HG03159 (cell line): ENCODE results near the gene MPRIP.

Experiments used
- ATAC-seq: cut with Tn5 transposase; IDR thresholded peaks from one replicate; pipeline ENCODE4 v1.9.1; 2021; ENCODE audit warnings: mild to moderate bottlenecking, moderate library complexity; ENCODE audit not compliant: unreplicated experiment

Gene MPRIP

GRCh38 chr17:17161121-17161520 lies 118.9 kb downstream of the MPRIP start:
- no peak for ATAC-seq

- ATAC-seq = no peak
Observed at GRCh38 chr17:17161759-17162158, 119.5 kb downstream of the MPRIP start.

DNA sequence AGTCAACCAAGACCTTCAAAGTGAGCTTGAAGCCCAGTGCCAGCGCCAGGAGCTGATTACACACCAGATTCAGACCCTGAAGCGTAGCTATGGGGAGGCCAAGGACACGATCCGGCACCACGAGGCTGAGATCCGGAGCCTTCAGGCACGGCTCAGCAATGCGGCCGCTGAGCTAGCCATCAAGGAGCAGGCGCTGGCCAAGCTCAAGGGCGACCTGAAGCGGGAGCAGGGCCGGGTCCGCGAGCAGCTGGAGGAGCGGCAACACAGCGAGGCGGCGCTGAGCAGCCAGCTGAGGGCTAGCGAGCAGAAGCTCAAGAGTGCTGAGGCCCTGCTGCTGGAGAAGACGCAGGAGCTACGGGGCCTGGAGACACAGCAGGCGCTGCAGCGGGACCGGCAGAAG lies 121.9 kb downstream of the MPRIP start:
- no peak for ATAC-seq

GRCh38 chr17:17164676-17165075 lies 122.4 kb downstream of the MPRIP start:
- ATAC-seq = no peak

DNA sequence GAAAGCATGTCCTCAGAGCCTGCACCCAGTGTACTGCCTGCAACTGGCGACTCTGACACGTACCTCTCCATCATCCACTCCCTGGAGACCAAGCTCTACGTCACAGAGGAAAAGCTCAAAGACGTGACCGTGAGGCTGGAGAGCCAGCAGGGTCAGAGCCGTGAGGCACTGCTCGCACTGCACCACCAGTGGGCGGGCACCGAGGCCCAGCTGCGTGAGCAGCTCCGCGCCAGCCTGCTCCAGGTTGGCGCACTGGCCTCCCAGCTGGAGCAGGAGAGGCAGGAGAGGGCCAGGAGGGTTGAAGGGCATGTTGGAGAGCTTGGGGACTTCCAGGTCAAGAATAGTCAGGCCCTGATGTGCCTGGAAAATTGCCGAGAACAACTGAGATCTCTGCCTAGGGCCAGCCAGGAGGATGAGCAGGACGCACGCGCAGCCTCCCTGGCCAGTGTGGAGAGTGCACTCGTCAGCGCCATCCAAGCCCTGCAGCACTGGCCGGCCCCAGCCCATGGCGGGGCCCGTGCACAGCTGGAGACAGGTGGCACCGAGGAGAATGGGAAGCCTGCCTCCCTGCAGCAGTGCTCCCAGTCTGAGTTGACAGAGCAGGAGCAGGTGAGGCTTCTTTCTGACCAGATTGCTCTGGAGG lies 123.5 kb downstream of the MPRIP start:
- no peak for ATAC-seq

DNA sequence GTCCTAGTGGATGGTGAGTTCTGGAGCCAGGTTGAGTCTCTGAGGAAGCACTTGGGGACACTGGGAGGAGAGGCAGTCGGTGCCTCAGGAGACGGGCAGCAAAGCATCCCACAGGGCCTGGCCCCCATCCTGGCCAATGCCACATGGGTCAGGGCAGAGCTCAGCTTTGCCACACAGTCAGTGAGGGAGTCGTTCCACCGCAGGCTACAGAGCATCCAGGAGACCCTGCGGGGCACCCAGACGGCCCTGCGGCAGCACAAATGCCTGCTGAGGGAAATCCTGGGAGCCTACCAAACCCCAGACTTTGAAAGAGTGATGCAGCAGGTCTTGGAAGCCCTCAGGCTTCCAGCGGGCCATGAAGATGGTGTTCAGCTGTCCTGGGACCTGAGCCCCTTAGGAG lies 124.2 kb downstream of the MPRIP start:
- ATAC-seq = no peak

DNA sequence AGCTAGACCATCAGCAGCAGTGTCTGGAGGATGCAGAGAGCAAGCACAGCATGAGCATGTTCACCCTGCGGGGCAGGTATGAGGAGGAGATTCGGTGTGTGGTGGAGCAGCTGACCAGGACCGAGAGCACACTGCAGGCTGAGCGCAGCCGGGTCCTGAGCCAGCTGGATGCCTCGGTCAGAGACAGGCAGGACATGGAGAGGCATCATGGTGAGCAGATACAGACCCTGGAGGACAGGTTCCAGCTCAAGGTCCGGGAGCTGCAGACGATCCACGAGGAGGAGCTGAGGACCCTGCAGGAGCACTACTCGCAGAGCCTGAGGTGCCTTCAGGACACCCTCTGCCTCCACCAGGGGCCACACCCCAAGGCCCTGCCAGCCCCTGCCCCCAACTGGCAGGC lies 125.1 kb downstream of the MPRIP start:
- ATAC-seq = no peak

GRCh38 chr17:17167986-17168385 lies 125.7 kb downstream of the MPRIP start:
- no peak for ATAC-seq

DNA sequence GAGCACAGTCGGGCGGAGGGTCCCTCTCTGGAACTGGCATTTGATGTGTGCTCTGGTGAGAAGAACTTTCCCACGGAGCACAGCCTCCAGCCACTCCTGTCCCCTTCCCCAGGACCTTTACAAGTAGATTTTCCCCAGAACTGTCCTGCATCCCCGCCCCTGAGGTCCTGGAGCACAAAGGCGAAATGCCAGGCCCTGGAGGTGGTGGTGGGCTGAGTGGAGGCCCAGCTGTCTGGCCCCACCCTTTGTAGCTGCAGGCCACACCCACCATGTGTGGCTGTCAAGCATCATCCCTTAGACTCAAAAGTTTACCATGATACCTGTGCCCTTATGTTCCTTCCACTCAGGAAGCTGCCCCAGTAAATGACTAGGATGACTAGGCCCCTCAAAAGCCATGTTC lies 126.1 kb downstream of the MPRIP start:
- ATAC-seq = no peak

- no peak for ATAC-seq
Observed at GRCh38 chr17:17169396-17169795, 127.1 kb downstream of the MPRIP start.

DNA sequence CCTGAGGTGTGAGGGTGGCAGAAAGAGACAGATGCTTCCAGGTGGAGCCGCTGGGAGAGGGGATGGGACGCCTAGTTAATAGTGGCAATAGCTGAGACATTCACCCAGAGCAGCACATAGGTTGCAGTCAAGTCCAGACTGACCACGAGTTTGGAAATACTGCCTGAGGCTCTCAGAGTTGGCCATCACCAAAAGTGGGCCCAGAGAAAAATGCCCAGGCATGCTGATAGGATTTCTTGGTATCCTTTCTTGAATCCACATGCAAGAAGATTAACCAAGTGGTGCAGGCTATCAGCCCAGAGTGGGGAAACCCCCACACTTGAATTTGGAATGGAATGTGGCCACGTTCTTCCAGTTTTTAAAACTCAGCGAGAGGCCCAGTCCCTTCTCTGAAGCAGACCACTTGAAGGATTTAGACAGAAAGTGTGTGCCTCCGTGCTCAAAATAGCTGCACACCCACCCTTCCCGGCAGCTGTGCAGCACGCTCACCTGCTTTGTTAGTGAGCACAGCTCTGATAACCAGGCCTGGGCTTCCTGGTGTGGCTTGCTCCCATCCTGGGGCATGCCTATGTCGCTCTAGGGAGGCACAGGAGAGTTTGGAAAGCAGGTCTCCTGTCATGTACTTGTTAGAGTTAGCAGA lies 128.2 kb downstream of the MPRIP start:
- no peak for ATAC-seq

GRCh38 chr17:17171186-17171585 lies 128.9 kb downstream of the MPRIP start:
- no peak for ATAC-seq

DNA sequence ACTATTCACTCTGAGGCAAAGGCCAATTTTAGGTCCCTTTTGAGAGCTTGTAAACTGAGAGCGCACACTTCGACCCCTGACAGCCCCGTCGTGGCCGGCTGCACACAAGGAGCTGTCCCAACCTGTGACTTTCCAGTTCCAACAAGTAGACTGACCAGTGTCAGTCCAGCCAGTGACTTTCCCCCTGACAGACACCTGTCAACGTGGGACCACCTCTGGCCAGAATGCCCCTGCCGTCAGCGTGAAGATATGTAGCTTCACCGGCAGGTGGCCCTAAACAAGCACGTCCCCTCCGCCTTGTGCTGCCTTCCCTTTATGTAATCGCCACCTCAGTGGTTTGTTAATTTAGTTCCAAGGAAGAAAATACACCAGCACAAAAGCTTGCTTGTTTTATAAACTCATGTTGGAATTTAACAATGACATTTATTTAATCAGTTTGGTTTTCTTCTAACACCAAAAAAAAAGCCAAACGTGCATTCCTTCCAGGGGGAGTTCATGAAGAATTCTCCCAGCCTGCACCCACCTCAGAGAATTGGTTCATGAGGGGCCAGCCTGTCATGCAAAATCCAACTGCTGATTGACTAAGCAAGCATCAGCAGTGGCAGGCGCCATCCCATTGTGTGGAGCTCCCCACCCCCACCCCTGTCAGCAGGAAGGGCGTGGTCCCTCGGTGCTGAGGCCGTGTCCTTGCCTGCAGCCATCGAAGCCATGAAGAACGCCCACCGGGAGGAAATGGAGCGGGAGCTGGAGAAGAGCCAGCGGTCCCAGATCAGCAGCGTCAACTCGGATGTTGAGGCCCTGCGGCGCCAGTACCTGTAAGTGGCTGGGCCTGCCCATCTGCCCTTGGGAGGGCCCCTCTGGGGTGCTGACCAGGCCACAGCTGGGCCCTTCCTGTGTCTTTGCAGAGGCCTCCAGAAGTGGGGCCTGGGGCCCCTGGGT lies 130.0 kb downstream of the MPRIP start:
- no peak for ATAC-seq

DNA sequence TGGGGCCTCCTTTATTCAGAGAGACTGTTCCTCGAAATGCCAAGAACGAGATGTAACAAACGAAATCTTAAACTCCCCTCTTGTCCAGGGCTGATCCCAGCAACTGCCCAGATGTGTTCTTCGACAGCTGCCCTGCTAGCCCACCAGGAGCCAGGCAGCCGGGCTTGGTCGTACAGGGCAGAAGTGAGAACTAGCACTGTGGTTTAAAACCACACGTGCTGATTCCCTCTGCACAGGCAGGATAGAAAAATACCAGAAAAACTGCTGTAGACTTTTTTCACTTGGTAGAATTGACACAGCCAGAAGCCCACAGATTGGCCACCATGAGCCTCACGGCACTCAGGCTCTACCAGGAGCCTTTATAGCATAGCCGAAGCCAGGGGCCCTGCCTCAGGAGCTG lies 130.7 kb downstream of the MPRIP start:
- ATAC-seq = no peak

- ATAC-seq = no peak
Observed at GRCh38 chr17:17173921-17174320, 131.7 kb downstream of the MPRIP start.

DNA sequence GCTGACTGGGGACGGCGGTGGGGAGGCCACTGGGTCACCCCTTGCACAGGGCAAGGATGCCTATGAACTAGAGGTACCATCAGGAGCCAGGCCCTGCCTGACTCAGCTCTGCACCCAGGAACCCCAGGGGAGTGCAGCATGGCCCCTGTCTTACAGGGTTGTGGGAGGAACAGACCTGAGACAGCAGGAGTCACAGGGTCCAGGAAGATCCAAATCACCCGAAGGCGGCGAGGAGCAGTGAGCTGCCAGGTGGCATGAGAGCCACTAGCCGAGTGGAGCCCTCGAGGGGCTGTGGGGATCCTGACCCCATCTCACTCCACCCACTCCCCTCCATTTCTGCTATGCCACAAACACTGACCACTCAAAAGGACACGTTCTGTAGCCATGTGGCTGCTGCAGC lies 133.1 kb downstream of the MPRIP start:
- no peak for ATAC-seq

DNA sequence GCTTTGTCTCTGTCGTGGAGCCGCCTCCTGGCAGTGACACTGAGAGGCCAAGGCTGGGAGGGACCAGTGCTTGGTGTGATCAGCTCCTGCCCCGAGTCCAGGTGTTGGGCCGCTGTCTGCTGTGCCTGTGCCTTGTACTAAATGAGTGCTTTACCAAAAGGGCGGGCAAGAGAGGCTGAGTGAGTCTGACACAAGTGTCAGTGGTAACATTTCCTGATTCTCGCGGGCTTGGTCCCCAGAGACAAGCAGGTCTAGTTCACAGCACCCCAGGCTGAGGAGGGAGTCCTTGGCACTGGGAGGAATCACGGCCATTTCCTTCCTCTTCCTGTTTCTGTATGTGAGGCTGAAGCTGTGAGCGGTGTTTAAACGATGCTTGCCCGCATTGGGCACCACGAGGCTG lies 133.7 kb downstream of the MPRIP start:
- no peak for ATAC-seq

DNA sequence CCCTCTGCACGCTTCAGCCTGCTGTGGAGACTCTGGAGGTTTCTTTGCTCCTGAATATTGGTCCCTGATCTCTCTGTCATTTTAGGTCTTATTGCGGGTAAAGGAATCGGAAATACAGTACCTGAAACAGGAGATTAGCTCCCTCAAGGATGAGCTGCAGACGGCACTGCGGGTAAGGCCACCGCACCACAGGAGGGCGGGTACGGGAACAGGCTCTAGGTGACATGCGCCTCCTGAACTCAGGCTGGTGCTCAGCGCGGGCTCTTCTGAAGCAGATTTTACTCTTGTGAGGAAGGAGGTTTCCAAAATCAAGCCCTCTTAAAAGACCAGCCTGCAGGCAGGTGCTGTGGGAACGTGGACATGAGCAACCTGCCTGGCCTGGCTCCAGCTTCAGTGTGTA lies 134.1 kb downstream of the MPRIP start:
- ATAC-seq = no peak

GRCh38 chr17:17177176-17177575 lies 134.9 kb downstream of the MPRIP start:
- ATAC-seq = no peak

- peak; percentile 58 for ATAC-seq
Observed at GRCh38 chr17:17179371-17179827, 137.1 kb downstream of the MPRIP start.

GRCh38 chr17:17180141-17180603 lies 137.9 kb downstream of the MPRIP start:
- no peak for ATAC-seq
